ENCODE measurements around the gene COL21A1.

COL21A1 gene

GRCh38 chr6:56246541-56246880, 869 bp downstream of the COL21A1 start:
- in situ Hi-C loops (cut with HindIII; ENCODE audit: low sequenced_read_pairs) = no loop called here

- in situ Hi-C loops (cut with HindIII; ENCODE audit: low sequenced_read_pairs) = no loop called here
These were observed 1.5 kb downstream of the COL21A1 start for GRCh38 chr6:56245903-56246351.

DNA sequence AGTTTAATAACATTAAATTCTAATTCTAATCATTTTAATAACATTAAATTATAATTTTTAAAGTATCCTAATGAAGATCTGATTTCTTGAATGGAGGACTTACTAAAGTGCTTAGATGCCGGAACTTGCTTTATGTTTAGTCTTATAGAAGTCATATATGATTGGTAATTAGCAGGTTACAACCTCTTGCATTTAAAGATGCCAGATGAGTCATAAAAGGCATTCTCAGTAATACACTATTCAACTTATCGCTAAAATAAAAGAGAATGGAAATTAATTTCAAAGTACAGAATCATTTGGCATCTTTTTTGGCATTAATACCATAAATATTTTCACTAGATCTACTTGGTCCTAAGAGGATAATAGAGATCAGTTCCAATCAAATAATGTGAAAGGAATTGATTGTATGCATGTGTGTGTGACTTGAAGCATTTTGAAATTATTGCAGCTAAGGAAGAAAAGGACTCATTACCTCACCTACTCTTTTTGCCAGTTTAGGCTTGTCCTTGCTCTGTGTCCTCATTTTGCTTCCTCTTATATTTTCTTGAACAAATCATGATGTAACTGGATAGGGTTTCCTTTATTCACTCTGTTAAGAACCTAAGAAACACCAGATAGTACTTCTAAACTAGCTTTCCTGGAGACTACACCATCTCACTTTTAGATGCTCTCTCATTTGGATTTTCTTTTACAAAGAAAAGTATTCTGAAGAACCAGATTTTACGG, 2.7 kb downstream of the COL21A1 start:
- in situ Hi-C loops (cut with HindIII; ENCODE audit: low sequenced_read_pairs) = no loop called here

GRCh38 chr6:56244089-56244488, 3.3 kb downstream of the COL21A1 start:
- in situ Hi-C loops (cut with HindIII; ENCODE audit: low sequenced_read_pairs) = no loop called here

GRCh38 chr6:56243518-56244070, 3.8 kb downstream of the COL21A1 start:
- in situ Hi-C loops (cut with HindIII; ENCODE audit: low sequenced_read_pairs) = no loop called here

DNA sequence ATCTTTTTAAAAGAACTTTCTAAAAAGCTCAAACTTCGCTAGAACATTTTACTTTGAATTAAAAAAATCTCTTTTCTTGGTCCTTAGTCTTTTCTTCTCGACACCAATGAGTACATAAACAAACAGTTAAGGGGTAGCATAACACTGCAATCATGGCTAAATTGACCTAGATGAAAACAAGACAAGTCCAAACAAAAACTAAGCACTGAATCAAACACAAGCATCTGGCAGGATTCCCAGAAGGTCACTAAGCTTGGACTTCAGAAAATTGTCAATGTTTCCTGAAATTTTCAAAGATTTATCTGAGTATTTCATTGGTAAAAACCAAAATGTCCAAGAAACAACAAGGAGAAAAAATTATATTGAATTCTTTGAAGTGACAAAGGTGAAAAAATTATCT, 5.0 kb downstream of the COL21A1 start:
- in situ Hi-C loops (cut with HindIII; ENCODE audit: low sequenced_read_pairs) = no loop called here

- in situ Hi-C loops (cut with HindIII; ENCODE audit: low sequenced_read_pairs) = no loop called here
These were observed 6.1 kb downstream of the COL21A1 start for GRCh38 chr6:56241124-56241802.

GRCh38 chr6:56238352-56238751, 9.0 kb downstream of the COL21A1 start:
- in situ Hi-C loops (cut with HindIII; ENCODE audit: low sequenced_read_pairs) = no loop called here

DNA sequence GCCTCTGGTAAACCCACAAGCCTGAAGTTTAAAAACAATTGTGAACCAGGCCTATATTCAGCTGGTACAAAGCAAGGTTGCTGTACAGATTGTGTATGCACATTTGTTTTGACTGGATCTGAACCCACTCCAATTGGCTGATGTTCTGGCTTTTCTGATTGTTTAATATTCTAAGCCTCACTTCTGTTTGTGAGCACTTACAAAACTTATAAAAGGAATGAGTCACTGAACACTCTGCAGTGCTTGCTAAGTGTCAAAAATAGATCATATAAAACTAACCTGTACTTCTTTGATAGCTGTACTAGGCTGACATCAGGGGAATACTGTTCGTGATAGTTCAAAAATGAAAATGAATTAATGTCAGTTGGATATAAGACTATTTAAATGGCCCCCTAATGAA, 12.1 kb downstream of the COL21A1 start:
- in situ Hi-C loops (cut with HindIII; ENCODE audit: low sequenced_read_pairs) = no loop called here

- in situ Hi-C loops (cut with HindIII; ENCODE audit: low sequenced_read_pairs) = no loop called here
These were observed 14.9 kb downstream of the COL21A1 start for GRCh38 chr6:56232436-56232835.

GRCh38 chr6:56231827-56232226, 15.6 kb downstream of the COL21A1 start:
- in situ Hi-C loops (cut with HindIII; ENCODE audit: low sequenced_read_pairs) = no loop called here

GRCh38 chr6:56230976-56231566, 16.3 kb downstream of the COL21A1 start:
- in situ Hi-C loops (cut with HindIII; ENCODE audit: low sequenced_read_pairs) = no loop called here

DNA sequence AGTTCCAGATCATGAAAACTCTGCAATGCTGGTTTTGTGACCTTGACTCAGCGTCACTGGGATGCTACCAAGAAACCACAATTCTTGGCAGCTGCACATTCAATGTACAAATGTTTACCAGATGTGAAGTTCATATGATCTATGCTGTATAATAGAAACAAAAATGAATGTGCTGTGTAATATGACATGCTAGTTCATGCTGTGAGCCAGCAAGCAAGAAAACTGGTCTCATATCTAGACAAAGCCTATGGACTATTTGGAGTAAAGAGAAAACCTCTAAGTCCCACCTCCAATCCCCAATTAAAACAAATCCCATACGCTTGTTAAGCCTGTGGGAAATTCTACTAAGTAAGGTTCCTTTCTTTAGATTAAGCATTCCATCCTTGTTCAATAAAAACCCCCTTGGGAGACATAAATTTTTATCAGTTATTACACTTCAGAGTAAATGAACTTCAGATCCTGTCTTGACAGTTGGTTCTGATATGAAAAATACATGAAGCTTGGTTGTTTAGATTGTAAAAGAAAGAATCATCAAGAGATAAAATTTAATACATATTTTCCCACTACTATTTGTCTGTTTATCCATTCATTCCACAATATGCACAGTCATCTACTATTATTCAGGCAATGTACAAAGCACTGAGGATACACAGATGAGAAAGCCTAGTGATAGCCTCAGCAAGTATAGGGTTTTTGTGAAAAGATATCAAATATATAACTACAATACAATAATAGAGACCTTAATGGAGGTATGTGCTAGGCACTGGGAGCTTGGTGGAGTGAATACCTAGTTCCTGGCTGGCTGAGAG, 20.1 kb downstream of the COL21A1 start:
- in situ Hi-C loops (cut with HindIII; ENCODE audit: low sequenced_read_pairs) = loop anchor here (5.0 kb wide), 1 partner anchor 70 kb away; no protein-coding TSS in a partner anchor

DNA sequence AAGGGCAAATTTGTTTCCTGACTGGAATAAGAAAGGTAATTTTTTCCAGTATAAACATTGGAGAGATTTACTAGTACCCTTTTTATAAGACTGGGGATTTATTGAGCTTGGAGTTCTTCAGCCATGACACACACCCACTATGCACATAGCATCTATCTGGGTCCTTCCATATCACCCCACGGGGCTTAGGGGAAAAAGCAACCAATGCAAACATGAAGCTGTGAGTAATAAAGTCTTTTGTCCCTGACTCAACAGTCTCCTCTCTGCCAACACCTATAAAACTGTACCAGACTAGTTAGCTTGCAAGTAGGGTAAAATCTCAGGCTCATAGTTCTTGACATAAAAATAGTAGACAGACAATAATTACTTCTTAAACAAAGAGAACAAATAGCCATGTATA, 23.4 kb downstream of the COL21A1 start:
- in situ Hi-C loops (cut with HindIII; ENCODE audit: low sequenced_read_pairs) = no loop called here

- in situ Hi-C loops (cut with HindIII; ENCODE audit: low sequenced_read_pairs) = no loop called here
These were observed 24.9 kb downstream of the COL21A1 start for GRCh38 chr6:56222499-56222898.

- in situ Hi-C loops (cut with HindIII; ENCODE audit: low sequenced_read_pairs) = no loop called here
These were observed 27.3 kb downstream of the COL21A1 start for GRCh38 chr6:56220078-56220477.

GRCh38 chr6:56214703-56215101, 32.7 kb downstream of the COL21A1 start:
- in situ Hi-C loops (cut with HindIII; ENCODE audit: low sequenced_read_pairs) = no loop called here

DNA sequence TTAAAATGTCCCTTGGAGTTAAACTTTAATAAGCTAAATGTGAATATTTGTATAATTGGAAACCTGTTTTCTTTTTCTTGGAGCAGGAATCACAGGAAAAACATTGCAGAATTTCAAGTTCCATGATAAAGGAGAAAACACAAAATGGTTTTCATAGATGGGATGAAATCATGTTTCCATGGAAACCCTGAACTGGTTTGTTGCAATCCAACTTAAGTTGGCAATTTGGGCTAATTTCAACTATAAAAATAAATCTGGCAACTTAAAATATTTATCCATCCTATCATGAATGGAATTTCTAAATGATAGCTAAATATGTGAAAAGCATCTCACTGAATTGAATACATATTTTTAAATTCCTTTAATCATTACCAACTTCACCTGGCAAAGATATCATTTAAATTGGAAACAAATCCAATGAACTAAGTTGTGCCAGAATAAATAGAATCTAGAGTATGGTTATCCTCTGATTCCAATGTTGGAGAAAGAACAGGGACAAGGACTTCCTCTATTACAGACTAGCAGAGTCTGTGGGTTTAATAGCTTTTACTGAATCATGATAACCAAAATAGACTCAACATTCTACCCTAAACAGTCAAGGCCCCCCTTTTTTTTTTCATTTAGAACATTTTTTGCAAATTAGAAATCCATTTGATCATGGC, 33.2 kb downstream of the COL21A1 start:
- in situ Hi-C loops (cut with HindIII; ENCODE audit: low sequenced_read_pairs) = no loop called here

DNA sequence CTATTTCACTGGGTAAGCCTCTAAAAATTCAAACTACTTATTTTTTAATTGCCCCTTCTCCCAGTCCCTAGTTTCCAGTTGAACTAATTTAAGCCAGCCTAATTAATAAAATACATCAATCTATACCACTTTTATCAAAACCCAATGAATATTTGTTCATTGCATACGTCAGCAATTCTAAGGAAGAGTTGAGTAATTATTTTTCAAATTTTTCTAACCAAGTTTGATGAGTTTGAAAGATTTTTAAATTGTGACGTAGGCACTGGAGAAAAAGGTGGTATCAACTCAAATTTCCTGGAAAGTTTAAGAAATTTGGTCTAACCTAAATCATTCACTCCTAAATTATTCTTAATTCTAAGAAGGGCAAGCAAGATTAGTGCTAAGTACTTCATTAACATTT, 35.7 kb downstream of the COL21A1 start:
- in situ Hi-C loops (cut with HindIII; ENCODE audit: low sequenced_read_pairs) = no loop called here

- in situ Hi-C loops (cut with HindIII; ENCODE audit: low sequenced_read_pairs) = no loop called here
These were observed 43.2 kb downstream of the COL21A1 start for GRCh38 chr6:56204134-56204533.

GRCh38 chr6:56199956-56200355, 47.4 kb downstream of the COL21A1 start:
- in situ Hi-C loops (cut with HindIII; ENCODE audit: low sequenced_read_pairs) = no loop called here

All from endothelial cell of hepatic sinusoid (primary cell).